Right lobe of liver (tissue), 4 donors: ENCODE results near the gene TLR6.

Source experiments
- CTCF ChIP-seq, 4 donors: fragments of 200-600 bp in 3 of 4; fragments of 450-650 bp in 1 of 4; IDR thresholded peaks; one replicate each; pipeline versions ENCODE4 v1.5.1 to v1.8.0; 2016 to 2022; ENCODE audit warnings: antibody characterized with exemption in 4 of 4, mild to moderate bottlenecking in 2 of 4
- POLR2A ChIP-seq: fragments of 450-650 bp; IDR thresholded peaks from one replicate; pipeline ENCODE4 v1.6.1; 2017; ENCODE audit warnings: antibody characterized with exemption, mild to moderate bottlenecking
- donor health status: DM: no; HTN: no; CAD: no.
- donor health status: DM: no; HTN: no; CAD: no.
- donor health status: DM: no; HTN: yes; CAD: no.

- TF ChIP-seq CTCF (IDR thresholded peaks at IDR 0.05) (no peak), POLR2A (no peak)
Measured at GRCh38 chr4:38822748-38823303, 33.8 kb downstream of the TLR6 start.
